ENCODE data around the gene MMD. TPM values are rescaled to one million over a fixed set of nuclear protein-coding genes. Genes with fewer than 3 reads are reported as not detected.
A peak's percentile ranks its signal among the peaks of the same experiment; 100 is the strongest.

The MMD gene
- total and polyA plus RNA-seq, 2 of the 13 experiments (the other 11 are each of a cell fraction or from before 2014, with no cell fraction given), result 121 to 225 TPM

- TF ChIP-seq FUBP1 (CRISPR knock-in tag; IDR thresholded peaks at IDR 0.05; ENCODE audit: borderline replicate concordance), result no peak
- TF ChIP-seq HNRNPLL (IDR thresholded peaks at IDR 0.05; ENCODE audit: low read depth, low read length, poor library complexity, severe bottlenecking), result peak; percentile 56
- no peak; the same call in 1 of the 2 replicates for TF ChIP-seq KAT7 (CRISPR knock-in tag; IDR thresholded peaks at IDR 0.05; ENCODE audit: borderline replicate concordance)
- TF ChIP-seq ZBTB44 (CRISPR knock-in tag; IDR thresholded peaks at IDR 0.05), result no peak
- TF ChIP-seq NFE2 (CRISPR knock-in tag; IDR thresholded peaks at IDR 0.05), result no peak
- no peak for TF ChIP-seq HOMEZ (CRISPR knock-in tag; IDR thresholded peaks at IDR 0.05; ENCODE audit: low read depth)
- peak; percentile 45; the same call in 1 of the 2 replicates for TF ChIP-seq ATF3 (CRISPR knock-in tag; IDR thresholded peaks at IDR 0.05)
- TF ChIP-seq RXRB (CRISPR knock-in tag; IDR thresholded peaks at IDR 0.05; ENCODE audit: borderline replicate concordance), result 0 out of 2 replicates have a peak, but pooled peaks have one; percentile 36
- TF ChIP-seq NBN (conservative IDR thresholded peaks at IDR 0.05), result no peak
- no peak for TF ChIP-seq HNF4G (IDR thresholded peaks at IDR 0.05; ENCODE audit: borderline replicate concordance, low read depth, low read length)
- TF ChIP-seq HNF4G (CRISPR knock-in tag; IDR thresholded peaks at IDR 0.05; ENCODE audit: borderline replicate concordance, low read depth), result no peak
- TF ChIP-seq CTCF (CRISPR knock-in tag; IDR thresholded peaks at IDR 0.05), result peak; percentile 10; the same call in 1 of the 2 replicates
- TF ChIP-seq SNAPC5 (CRISPR knock-in tag; IDR thresholded peaks at IDR 0.05; ENCODE audit: borderline replicate concordance), result 0 out of 2 replicates have a peak, but pooled peaks have one; percentile 78
- peak; percentile 42; the same call in 1 of the 2 replicates for TF ChIP-seq TARDBP (CRISPR knock-in tag; IDR thresholded peaks at IDR 0.05)
- no peak for TF ChIP-seq SKI (IDR thresholded peaks at IDR 0.05; ENCODE audit: partially characterized antibody)
- TF ChIP-seq ZFP1 (CRISPR knock-in tag; IDR thresholded peaks at IDR 0.05), result no peak
- TF ChIP-seq REL (CRISPR knock-in tag; conservative IDR thresholded peaks at IDR 0.05), result peak; percentile 80
- no peak for TF ChIP-seq TRAFD1 (CRISPR knock-in tag; IDR thresholded peaks at IDR 0.05; ENCODE audit: borderline replicate concordance)
- no peak for TF ChIP-seq ZNF44 (CRISPR knock-in tag; IDR thresholded peaks at IDR 0.05)
- TF ChIP-seq PITX1 (CRISPR knock-in tag; IDR thresholded peaks at IDR 0.05), result peak; percentile 18; the same call in 1 of the 2 replicates
These were observed at the start of gene MMD (continued) for GRCh38 chr17:55421179-55421934.
